T-helper 17 cell (primary cell): ENCODE results near the gene RPL32. TPM values are rescaled to one million over a fixed set of nuclear protein-coding genes. Genes with fewer than 3 reads are reported as not detected.

Experiments
- ATAC-seq: fragments of 150-1000 bp; cut with Tn5 transposase; 2 replicates; pipeline ENCODE4 v1.10.0; 2021; ENCODE audit warnings: mild to moderate bottlenecking, moderate library complexity
- DNase-seq, 3 donors: peaks; one replicate each; pipeline versions ENCODE4 v3.0.0 to v3.0.0-alpha.2; 2020 to 2021
- H3K9me3 ChIP-seq: one replicate; pipeline ENCODE4 v1.7.0; 2013; ENCODE audit warnings: low read length, mild to moderate bottlenecking; ENCODE audit not compliant: control insufficient read depth, poor library complexity, severe bottlenecking
- H3K27ac Mint-ChIP-seq: one replicate; pipeline ENCODE4 v1.8.0; 2022; ENCODE audit warnings: mild to moderate bottlenecking, moderate library complexity, mixed read lengths
- H3K27me3 Mint-ChIP-seq: one replicate; pipeline ENCODE4 v1.8.0; 2022; ENCODE audit warnings: mixed read lengths
- H3K36me3 Mint-ChIP-seq: one replicate; pipeline ENCODE4 v1.8.0; 2022; ENCODE audit warnings: low read depth, mixed read lengths
- H3K4me1 Mint-ChIP-seq: one replicate; pipeline ENCODE4 v1.8.0; 2022; ENCODE audit warnings: mild to moderate bottlenecking, mixed read lengths
- H3K4me3 Mint-ChIP-seq: one replicate; pipeline ENCODE4 v1.8.0; 2022; ENCODE audit warnings: mild to moderate bottlenecking, moderate library complexity, mixed read lengths
- total RNA-seq, 4 donors: library from RNA in 2 of 4; stranded (reverse) in 2 of 4; gene quantifications; one replicate each; pipeline ENCODE4 v1.2.3 and lab custom pipeline; 2022 to 2026

The RPL32 gene
- total RNA-seq, 2 donors from 2014 or later = 3,315 to 3,401 TPM

DNA sequence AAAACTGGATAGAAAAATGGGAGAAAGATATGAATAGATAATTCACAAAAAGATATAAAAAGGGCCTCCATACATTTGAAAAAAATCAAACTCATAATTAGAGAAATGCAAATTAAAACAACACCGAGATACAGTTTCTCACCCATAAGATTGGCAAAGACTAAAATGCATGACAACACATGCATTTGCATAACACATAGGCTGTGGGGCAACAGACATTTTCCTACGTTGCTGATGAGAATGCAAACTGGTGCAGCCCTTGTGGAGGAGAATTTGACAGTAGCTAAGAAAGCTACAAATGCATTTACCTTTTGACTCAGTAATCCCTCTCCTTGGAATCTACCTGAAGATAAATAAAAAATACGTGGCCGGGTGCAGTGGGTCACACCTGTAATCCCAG, 56.3 kb downstream of the RPL32 start:
- H3K9me3 ChIP-seq = no peaks in the 10 kb centered on the region
- Mint-ChIP-seq H3K27ac (no peak overlapping the region), H3K27me3 (peaks cover 60% of the 10 kb centered on the region), H3K4me3 (no peak overlapping the region), H3K4me1 (no peaks in the 10 kb centered on the region), H3K36me3 (peaks cover 2% of the 10 kb centered on the region)
- no peak for ATAC-seq
- DNase-seq = no peak

Other genes starting within 250 kb of the RPL32 start
- 100 to 1,000 TPM; 115 to 123 TPM for gene RAF1, start 177.4 kb downstream of the RPL32 start, total RNA-seq
- 10 to 100 TPM in 1 of 2 donors, 1 to 10 TPM in 1; 2.8 to 54.0 TPM for gene TMEM40, start 82.3 kb downstream of the RPL32 start, total RNA-seq
- gene CAND2, start 44.9 kb downstream of the RPL32 start, total RNA-seq = 1 to 10 TPM; 1.2 to 1.6 TPM
- 100 to 1,000 TPM; 114 to 128 TPM for gene IQSEC1, start 231.9 kb upstream of the RPL32 start, total RNA-seq